Measurements from ENCODE around the gene FNTB.

The FNTB gene

GRCh38 chr14:64953310-64953654 lies 33.4 kb upstream of the FNTB start:
- Histone ChIP-seq H3K27me3 (ENCODE audit: insufficient read depth, poor library complexity, severe bottlenecking) (no peaks in the 10 kb centered on the region), H3K27ac (replicated peaks) (no peak overlapping the region), H3K4me3 (replicated peaks; ENCODE audit: insufficient read depth, low read length) (no peak overlapping the region)
- no peak for DNase-seq (ENCODE audit: low read depth in 1 of 2, low spot score in 1 of 2)
- TF ChIP-seq SPI1 (IDR thresholded peaks at IDR 0.05; ENCODE audit: borderline replicate concordance, low read depth) (no peak), POLR2AphosphoS5 (IDR thresholded peaks at IDR 0.05; ENCODE audit: low read depth) (no peak), CTCF (IDR thresholded peaks at IDR 0.05; ENCODE audit: insufficient read depth, low read length) (no peak), REST (IDR thresholded peaks at IDR 0.05; ENCODE audit: insufficient replicate concordance, low read depth) (no peak), GABPA (IDR thresholded peaks at IDR 0.05; ENCODE audit: low read depth) (no peak)

GRCh38 chr14:64953661-64954060 lies 33.0 kb upstream of the FNTB start:
- no peak overlapping the region for H3K4me3 ChIP-seq (replicated peaks; ENCODE audit: insufficient read depth, low read length)
- H3K27me3 ChIP-seq (ENCODE audit: insufficient read depth, poor library complexity, severe bottlenecking), result no peaks in the 10 kb centered on the region
- TF ChIP-seq CTCF (IDR thresholded peaks at IDR 0.05; ENCODE audit: insufficient read depth, low read length) (no peak), GABPA (IDR thresholded peaks at IDR 0.05; ENCODE audit: low read depth) (no peak), REST (IDR thresholded peaks at IDR 0.05; ENCODE audit: insufficient replicate concordance, low read depth) (no peak), SPI1 (IDR thresholded peaks at IDR 0.05; ENCODE audit: borderline replicate concordance, low read depth) (no peak), POLR2AphosphoS5 (IDR thresholded peaks at IDR 0.05; ENCODE audit: low read depth) (no peak)
- DNase-seq (ENCODE audit: low read depth in 1 of 2, low spot score in 1 of 2), result no peak
- no peak overlapping the region for H3K27ac ChIP-seq (replicated peaks)

GRCh38 chr14:64954491-64955240 lies 32.0 kb upstream of the FNTB start:
- Histone ChIP-seq H3K4me3 (replicated peaks; ENCODE audit: insufficient read depth, low read length) (no peak overlapping the region), H3K27ac (replicated peaks) (no peak overlapping the region), H3K27me3 (ENCODE audit: insufficient read depth, poor library complexity, severe bottlenecking) (no peaks in the 10 kb centered on the region)
- no peak for TF ChIP-seq POLR2AphosphoS5 (IDR thresholded peaks at IDR 0.05; ENCODE audit: low read depth)
- no peak for TF ChIP-seq REST (IDR thresholded peaks at IDR 0.05; ENCODE audit: insufficient replicate concordance, low read depth)
- TF ChIP-seq CTCF (IDR thresholded peaks at IDR 0.05; ENCODE audit: insufficient read depth, low read length), result no peak
- no peak for TF ChIP-seq SPI1 (IDR thresholded peaks at IDR 0.05; ENCODE audit: borderline replicate concordance, low read depth)
- no peak for TF ChIP-seq GABPA (IDR thresholded peaks at IDR 0.05; ENCODE audit: low read depth)
- DNase-seq (ENCODE audit: low read depth in 1 of 2, low spot score in 1 of 2), result no peak

All from HL-60 (cell line).